ENCODE data around the gene TBCK. TPM values are rescaled to one million over a fixed set of nuclear protein-coding genes. Genes with fewer than 3 reads are reported as not detected.

The TBCK gene
- polyA plus RNA-seq, 1 donor (not counting 4 experiments of a cell fraction or from before 2014, with no cell fraction given): 19.3 TPM

- H3K79me2 ChIP-seq (ENCODE audit: control insufficient read depth, insufficient read depth, low read length): no peaks in the 10 kb centered on the region
- no peaks in the 10 kb centered on the region for H3K27me3 ChIP-seq (ENCODE audit: control insufficient read depth, extremely low read depth, insufficient read depth, low read length)
- H2AFZ ChIP-seq (ENCODE audit: control insufficient read depth, low read length): no peak overlapping the region
- H3K4me2 ChIP-seq (ENCODE audit: control insufficient read depth, extremely low read depth, insufficient read depth, low read depth, low read length): no peak overlapping the region
- no peaks in the 10 kb centered on the region for H3K4me1 ChIP-seq (ENCODE audit: control insufficient read depth, extremely low read depth, insufficient read depth, low read length)
- FAIRE-seq: no peak
- H4K20me1 ChIP-seq (ENCODE audit: control insufficient read depth, extremely low read depth, insufficient read depth, low read length): no peaks in the 10 kb centered on the region
- H3K9me3 ChIP-seq (ENCODE audit: control insufficient read depth, low read depth, low read length): no peaks in the 10 kb centered on the region
- peaks cover 0 to 1% of the 10 kb centered on the region in 2 experiments for H3K36me3 ChIP-seq (ENCODE audit: control insufficient read depth in 2 of 2, extremely low read depth in 1 of 2, insufficient read depth in 2 of 2, low read length in 2 of 2)
- no peak overlapping the region for H3K9ac ChIP-seq (ENCODE audit: control insufficient read depth, extremely low read depth, insufficient read depth, low read length)
- H3K27ac ChIP-seq (ENCODE audit: control insufficient read depth, insufficient read depth, low read length): no peak overlapping the region
- no peak overlapping the region for H3K4me3 ChIP-seq (ENCODE audit: control insufficient read depth in 2 of 3, extremely low read depth in 1 of 3, insufficient read depth in 2 of 3, low read depth in 1 of 3, low read length in 3 of 3)
- DNase-seq (ENCODE audit: low read depth, low spot score): no peak
- H3K9me1 ChIP-seq (ENCODE audit: control insufficient read depth, extremely low read depth, insufficient read depth, low read length): no peaks in the 10 kb centered on the region
- dilution Hi-C loops (cut with MboI; ENCODE audit: extremely low pct_ligation_motif_present, low sequenced_read_pairs): no loop called here
- no peak for TF ChIP-seq EZH2 (IDR thresholded peaks at IDR 0.05; ENCODE audit: low read length)
- no peak for TF ChIP-seq CTCF (optimal IDR thresholded peaks at IDR 0.05 in 1 of 3, IDR thresholded peaks at IDR 0.05 in 1 of 3, conservative IDR thresholded peaks at IDR 0.05 in 1 of 3; ENCODE audit: extremely low read depth in 1 of 3, insufficient read depth in 2 of 3, low read length in 3 of 3)
These were observed 267.6 kb downstream of the TBCK start for GRCh38 chr4:106048250-106048971.

- Histone ChIP-seq H3K79me2 (ENCODE audit: control insufficient read depth, insufficient read depth, low read length) (no peaks in the 10 kb centered on the region), H4K20me1 (ENCODE audit: control insufficient read depth, extremely low read depth, insufficient read depth, low read length) (no peaks in the 10 kb centered on the region), H2AFZ (ENCODE audit: control insufficient read depth, low read length) (no peak overlapping the region), H3K4me2 (ENCODE audit: control insufficient read depth, extremely low read depth, insufficient read depth, low read depth, low read length) (no peak overlapping the region), H3K9me1 (ENCODE audit: control insufficient read depth, extremely low read depth, insufficient read depth, low read length) (no peaks in the 10 kb centered on the region), H3K27ac (ENCODE audit: control insufficient read depth, insufficient read depth, low read length) (no peak overlapping the region), H3K9ac (ENCODE audit: control insufficient read depth, extremely low read depth, insufficient read depth, low read length) (no peak overlapping the region), H3K27me3 (ENCODE audit: control insufficient read depth, extremely low read depth, insufficient read depth, low read length) (no peaks in the 10 kb centered on the region), H3K4me1 (ENCODE audit: control insufficient read depth, extremely low read depth, insufficient read depth, low read length) (no peaks in the 10 kb centered on the region), H3K9me3 (ENCODE audit: control insufficient read depth, low read depth, low read length) (no peaks in the 10 kb centered on the region), H3K36me3 (ENCODE audit: control insufficient read depth in 2 of 2, extremely low read depth in 1 of 2, insufficient read depth in 2 of 2, low read length in 2 of 2) (peaks cover 0 to 1% of the 10 kb centered on the region in 2 experiments), H3K4me3 (ENCODE audit: control insufficient read depth in 2 of 3, extremely low read depth in 1 of 3, insufficient read depth in 2 of 3, low read depth in 1 of 3, low read length in 3 of 3) (no peak overlapping the region)
- no peak for TF ChIP-seq CTCF (optimal IDR thresholded peaks at IDR 0.05 in 1 of 3, IDR thresholded peaks at IDR 0.05 in 1 of 3, conservative IDR thresholded peaks at IDR 0.05 in 1 of 3; ENCODE audit: extremely low read depth in 1 of 3, insufficient read depth in 2 of 3, low read length in 3 of 3)
- no peak for TF ChIP-seq EZH2 (IDR thresholded peaks at IDR 0.05; ENCODE audit: low read length)
- DNase-seq (ENCODE audit: low read depth, low spot score) (no peak), FAIRE-seq (no peak)
- dilution Hi-C loops (cut with MboI; ENCODE audit: extremely low pct_ligation_motif_present, low sequenced_read_pairs): no loop called here
These were observed 269.9 kb downstream of the TBCK start for GRCh38 chr4:106046083-106046482.
